Activated CD4-positive, alpha-beta T cell treated with anti-CD3 and anti-CD28 coated beads for 48 hours (primary cell): Measurements from ENCODE around the gene SEMA3C.

Experiments
- DNase-seq: peaks from one replicate; pipeline ENCODE4 v3.0.0-alpha.2; 2020

The SEMA3C gene

GRCh38 chr7:80924090-80924489 is 5.2 kb upstream of the SEMA3C start:
- no peak for DNase-seq

- no peak for DNase-seq
These were observed 4.4 kb upstream of the SEMA3C start for GRCh38 chr7:80923211-80923612.

GRCh38 chr7:80922253-80923049 is 3.6 kb upstream of the SEMA3C start:
- DNase-seq, result no peak

- no peak for DNase-seq
These were observed 2.3 kb upstream of the SEMA3C start for GRCh38 chr7:80921130-80921529.

- DNase-seq, result peak; percentile 4
These were observed 452 bp downstream of the SEMA3C start for GRCh38 chr7:80918399-80918798.

GRCh38 chr7:80916770-80917741 is 1.8 kb downstream of the SEMA3C start:
- DNase-seq, result no peak

GRCh38 chr7:80910228-80910627 is 8.6 kb downstream of the SEMA3C start:
- DNase-seq, result no peak

GRCh38 chr7:80908360-80908797 is 10.5 kb downstream of the SEMA3C start:
- DNase-seq, result no peak

GRCh38 chr7:80907612-80908011 is 11.2 kb downstream of the SEMA3C start:
- no peak for DNase-seq

GRCh38 chr7:80907141-80907601 is 11.7 kb downstream of the SEMA3C start:
- DNase-seq, result no peak

- DNase-seq, result no peak
These were observed 13.5 kb downstream of the SEMA3C start for GRCh38 chr7:80905334-80905733.

- no peak for DNase-seq
These were observed 16.0 kb downstream of the SEMA3C start for GRCh38 chr7:80902716-80903308.

- DNase-seq, result no peak
These were observed 16.8 kb downstream of the SEMA3C start for GRCh38 chr7:80902019-80902418.

GRCh38 chr7:80900583-80901576 is 18.0 kb downstream of the SEMA3C start:
- no peak for DNase-seq

- no peak for DNase-seq
These were observed 21.8 kb downstream of the SEMA3C start for GRCh38 chr7:80896906-80897598.

- DNase-seq, result no peak
These were observed 23.8 kb downstream of the SEMA3C start for GRCh38 chr7:80895056-80895455.

- DNase-seq, result no peak
These were observed 27.6 kb downstream of the SEMA3C start for GRCh38 chr7:80891259-80891544.

GRCh38 chr7:80890426-80891258 is 28.2 kb downstream of the SEMA3C start:
- no peak for DNase-seq

GRCh38 chr7:80889525-80889924 is 29.3 kb downstream of the SEMA3C start:
- DNase-seq, result no peak

GRCh38 chr7:80885757-80886156 is 33.1 kb downstream of the SEMA3C start:
- DNase-seq, result no peak
